ENCODE results near the gene COL24A1. TPM values are rescaled to one million over a fixed set of nuclear protein-coding genes. Genes with fewer than 3 reads are reported as not detected.

Gene COL24A1
- total and polyA plus RNA-seq, 7 donors, result under 0.01 to 8.6 (median 6.7) TPM; not detected in 1

- TF ChIP-seq CTCF (IDR thresholded peaks at IDR 0.05) (peak in 3 of 4 experiments; percentile 13 to 41 (median 35)), POLR2AphosphoS5 (IDR thresholded peaks at IDR 0.05) (peak; percentile 63 to 78 (median 78)), POLR2A (IDR thresholded peaks at IDR 0.05) (peak in 1 of 2 donors; percentile 16), EP300 (IDR thresholded peaks at IDR 0.05) (no peak)
- Histone ChIP-seq H3K4me1 (peaks cover 0 to 23% (median 16%) of the 10 kb centered on the region in 4 donors), H3K4me3 (peak within 1 kb of the TSS; percentile 62 to 74 (median 70)), H3K27ac (peak within 1 kb of the TSS; percentile 78 to 86 (median 82)), H3K9me3 (no peaks in the 10 kb centered on the region), H3K36me3 (peaks cover 0 to 24% (median 6%) of the 10 kb centered on the region in 4 donors), H3K27me3 (no peaks in the 10 kb centered on the region)
- WGBS, 2 donors, result 1% methylated on average over 35 of the region's 35 CpGs
- intact Hi-C loops (cut with DNase I), result loop anchor here (5.0 to 10.0 kb wide), 2 partner anchors 401 to 647 kb away; no protein-coding TSS in a partner anchor
- DNase-seq, result peak; percentile 94
Observed at GRCh38 chr1:85707990-85708828, 448.4 kb downstream of the COL24A1 start, which contains the start of gene ZNHIT6. Gene ZNHIT6, minus strand, starts transcription at chr1:85708433. Its CDS starts 149 bp downstream, at chr1:85708284.

- TF ChIP-seq POLR2AphosphoS5 (IDR thresholded peaks at IDR 0.05), result no peak
- no peak for TF ChIP-seq EP300 (IDR thresholded peaks at IDR 0.05)
- no peak for TF ChIP-seq CTCF (IDR thresholded peaks at IDR 0.05)
- no peak for TF ChIP-seq POLR2A (IDR thresholded peaks at IDR 0.05)
- no peak for DNase-seq
- Histone ChIP-seq H3K9me3 (no peaks in the 10 kb centered on the region), H3K27me3 (no peaks in the 10 kb centered on the region), H3K36me3 (peaks cover 0 to 24% (median 6%) of the 10 kb centered on the region in 4 donors), H3K4me1 (peaks cover 0 to 25% (median 16%) of the 10 kb centered on the region in 4 donors), H3K4me3 (peak overlapping the region; percentile 62 to 74 (median 70)), H3K27ac (peak overlapping the region; percentile 78 to 86 (median 82))
- intact Hi-C loops (cut with DNase I), result loop anchor here (5.0 to 10.0 kb wide), 2 partner anchors 400 to 647 kb away; no protein-coding TSS in a partner anchor
- WGBS, 2 donors, result 5 to 10% methylated on average over 13 of the region's 13 CpGs
Observed at GRCh38 chr1:85707267-85707989, 449.1 kb downstream of the COL24A1 start.

- 84 to 89% methylated on average over 3 of the region's 3 CpGs for WGBS, 2 donors
- DNase-seq, result no peak
- no peak overlapping the region for H3K27ac ChIP-seq
- intact Hi-C loops (cut with DNase I), result loop anchor here (5.0 to 10.0 kb wide), 2 partner anchors 399 to 649 kb away; no protein-coding TSS in a partner anchor
- no peaks in the 10 kb centered on the region for H3K27me3 ChIP-seq
- TF ChIP-seq CTCF (IDR thresholded peaks at IDR 0.05) (no peak), POLR2A (IDR thresholded peaks at IDR 0.05) (no peak), POLR2AphosphoS5 (IDR thresholded peaks at IDR 0.05) (no peak), EP300 (IDR thresholded peaks at IDR 0.05) (no peak)
- H3K36me3 ChIP-seq, result peaks cover 0 to 38% (median 10%) of the 10 kb centered on the region in 4 donors
- H3K9me3 ChIP-seq, result no peaks in the 10 kb centered on the region
- H3K4me3 ChIP-seq, result no peak overlapping the region
- peaks cover 0 to 25% (median 16%) of the 10 kb centered on the region in 4 donors for H3K4me1 ChIP-seq
Observed at GRCh38 chr1:85705940-85706339, 450.6 kb downstream of the COL24A1 start.

- Histone ChIP-seq H3K4me3 (no peak overlapping the region), H3K4me1 (peaks cover 0 to 3% (median 0%) of the 10 kb centered on the region in 4 donors), H3K27ac (no peak overlapping the region), H3K36me3 (peaks cover 0 to 39% (median 12%) of the 10 kb centered on the region in 4 donors), H3K27me3 (no peaks in the 10 kb centered on the region), H3K9me3 (no peaks in the 10 kb centered on the region)
- TF ChIP-seq CTCF (IDR thresholded peaks at IDR 0.05), result no peak
- TF ChIP-seq POLR2AphosphoS5 (IDR thresholded peaks at IDR 0.05), result no peak
- no peak for TF ChIP-seq EP300 (IDR thresholded peaks at IDR 0.05)
- TF ChIP-seq POLR2A (IDR thresholded peaks at IDR 0.05), result no peak
- 94 to 95% methylated on average over 4 of the region's 4 CpGs for WGBS, 2 donors
- intact Hi-C loops (cut with DNase I), result loop anchor here (10.0 kb wide), 1 partner anchor 654 kb away; no protein-coding TSS in a partner anchor
- no peak for DNase-seq
Observed at GRCh38 chr1:85700422-85700821, 456.1 kb downstream of the COL24A1 start.

Measured in sigmoid colon (tissue), 7 donors.